GM19043 (cell line): ENCODE data around the gene NTRK3.

ENCODE experiments used
- ATAC-seq: cut with Tn5 transposase; IDR thresholded peaks from one replicate; pipeline ENCODE4 v1.9.1; 2021; ENCODE audit warnings: low read depth; ENCODE audit not compliant: unreplicated experiment

NTRK3 gene

GRCh38 chr15:88012688-88013087 lies 243.9 kb downstream of the NTRK3 start:
- ATAC-seq: no peak

GRCh38 chr15:88012233-88012632 lies 244.3 kb downstream of the NTRK3 start:
- no peak for ATAC-seq

GRCh38 chr15:88011533-88011932 lies 245.0 kb downstream of the NTRK3 start:
- no peak for ATAC-seq

GRCh38 chr15:88006146-88006545 lies 250.4 kb downstream of the NTRK3 start:
- no peak for ATAC-seq

GRCh38 chr15:88004399-88004798 lies 252.1 kb downstream of the NTRK3 start:
- no peak for ATAC-seq

GRCh38 chr15:88003541-88004327 lies 252.8 kb downstream of the NTRK3 start:
- ATAC-seq: no peak

GRCh38 chr15:88002706-88003105 lies 253.8 kb downstream of the NTRK3 start:
- no peak for ATAC-seq

- no peak for ATAC-seq
Measured at GRCh38 chr15:87998630-87999029, 257.9 kb downstream of the NTRK3 start.

GRCh38 chr15:87986776-87987175 lies 269.8 kb downstream of the NTRK3 start:
- ATAC-seq: no peak

- no peak for ATAC-seq
Measured at GRCh38 chr15:87985451-87985850, 271.1 kb downstream of the NTRK3 start.

- ATAC-seq: no peak
Measured at GRCh38 chr15:87981969-87982368, 274.6 kb downstream of the NTRK3 start.

- no peak for ATAC-seq
Measured at GRCh38 chr15:87977907-87978306, 278.6 kb downstream of the NTRK3 start.

GRCh38 chr15:87976552-87976951 lies 280.0 kb downstream of the NTRK3 start:
- ATAC-seq: no peak

- ATAC-seq: no peak
Measured at GRCh38 chr15:87973501-87974215, 282.9 kb downstream of the NTRK3 start.

GRCh38 chr15:87971076-87971475 lies 285.5 kb downstream of the NTRK3 start:
- no peak for ATAC-seq

GRCh38 chr15:87967951-87968350 lies 288.6 kb downstream of the NTRK3 start:
- no peak for ATAC-seq

- ATAC-seq: no peak
Measured at GRCh38 chr15:87965304-87965703, 291.2 kb downstream of the NTRK3 start.

- ATAC-seq: no peak
Measured at GRCh38 chr15:87962428-87962827, 294.1 kb downstream of the NTRK3 start.

GRCh38 chr15:87961851-87962420 lies 294.6 kb downstream of the NTRK3 start:
- no peak for ATAC-seq

GRCh38 chr15:87959662-87960061 lies 296.9 kb downstream of the NTRK3 start:
- ATAC-seq: no peak

- ATAC-seq: no peak
Measured at GRCh38 chr15:87959080-87959479, 297.5 kb downstream of the NTRK3 start.
